ENCODE results near the gene IAH1. TPM values are rescaled to one million over a fixed set of nuclear protein-coding genes. Genes with fewer than 3 reads are reported as not detected.

The IAH1 gene
- total and polyA plus RNA-seq, 4 donors = 44.9 to 76.0 (median 68.4) TPM

DNA sequence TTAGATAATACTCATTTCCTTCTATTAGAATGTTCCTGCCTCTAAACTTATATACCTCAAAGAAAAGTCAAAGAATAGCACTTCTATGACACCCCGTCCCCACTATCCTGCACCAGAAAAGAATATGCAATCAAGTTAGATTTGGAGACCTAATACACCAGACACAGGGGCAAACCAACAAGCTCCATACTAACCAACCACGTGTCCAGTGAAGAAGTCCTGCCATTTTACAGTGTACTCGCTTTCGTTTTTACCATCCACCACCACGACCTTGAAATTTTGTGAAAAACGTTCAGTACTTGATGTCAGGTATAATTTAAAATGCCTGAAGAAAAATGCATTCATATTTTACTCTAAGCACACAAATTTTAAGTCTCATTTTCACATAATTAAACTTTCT, 62.2 kb downstream of the IAH1 start:
- Histone ChIP-seq H3K4me3 (ENCODE audit: low read depth, low read length) (no peak overlapping the region), H3K9me3 (ENCODE audit: control insufficient read depth, insufficient read depth, low read length) (no peaks in the 10 kb centered on the region), H3K36me3 (ENCODE audit: control insufficient read depth, insufficient read depth, low read length) (peaks cover 9% of the 10 kb centered on the region), H3K27ac (ENCODE audit: low read depth, low read length) (no peak overlapping the region), H3K27me3 (ENCODE audit: control insufficient read depth, insufficient read depth, low read length) (no peaks in the 10 kb centered on the region), H3K4me1 (ENCODE audit: control insufficient read depth, insufficient read depth, low read length) (no peaks in the 10 kb centered on the region)
- no peak for DNase-seq (ENCODE audit: low read depth in 4 of 6, low spot score in 6 of 6)
- WGBS (ENCODE audit: insufficient coverage) = 100% methylated on average over 1 of the region's 6 CpGs

DNA sequence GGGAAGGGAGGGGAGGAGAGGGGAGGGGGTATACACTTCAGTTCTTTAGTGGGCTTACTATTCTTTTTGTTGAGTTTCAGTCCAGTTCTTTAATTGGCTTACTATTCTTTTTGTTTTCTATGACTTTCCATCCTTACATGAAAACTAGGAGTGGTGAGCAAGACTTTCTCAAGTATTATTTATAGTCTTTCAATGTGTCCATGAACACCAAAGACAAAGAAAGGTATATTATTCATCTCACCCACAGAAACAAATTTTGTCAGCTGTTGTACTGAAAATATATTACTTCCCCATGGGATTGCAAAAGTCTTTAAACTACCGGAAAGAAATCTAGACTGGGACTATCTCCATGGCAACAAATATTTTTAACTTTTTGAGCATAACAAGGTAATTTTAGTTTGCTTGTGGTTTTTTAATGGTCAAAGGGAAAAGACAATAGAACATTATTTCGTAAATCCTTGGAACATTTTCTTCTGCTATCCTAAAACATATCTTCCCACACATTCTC, 63.7 kb downstream of the IAH1 start:
- Histone ChIP-seq H3K4me1 (ENCODE audit: control insufficient read depth, insufficient read depth, low read length) (no peaks in the 10 kb centered on the region), H3K36me3 (ENCODE audit: control insufficient read depth, insufficient read depth, low read length) (peaks cover 6% of the 10 kb centered on the region), H3K4me3 (ENCODE audit: low read depth, low read length) (no peak overlapping the region), H3K9me3 (ENCODE audit: control insufficient read depth, insufficient read depth, low read length) (no peaks in the 10 kb centered on the region), H3K27ac (ENCODE audit: low read depth, low read length) (no peak overlapping the region), H3K27me3 (ENCODE audit: control insufficient read depth, insufficient read depth, low read length) (no peaks in the 10 kb centered on the region)
- no CpG with 5 or more reads among the region's 2 CpGs for WGBS (ENCODE audit: insufficient coverage)
- DNase-seq (ENCODE audit: low read depth in 4 of 6, low spot score in 6 of 6) = peak in 1 of 6 donors; percentile 13

Other genes starting within 250 kb of the IAH1 start
- 10 to 100 TPM; 52.7 to 56.0 TPM for gene ITGB1BP1, start 51.0 kb upstream of the IAH1 start, total RNA-seq
- 100 to 1,000 TPM; 133 to 148 TPM for gene ITGB1BP1, start 51.0 kb upstream of the IAH1 start, polyA plus RNA-seq (ENCODE audit: insufficient read length in 2 of 2)
- 10 to 100 TPM; 34.9 to 39.2 TPM for gene CPSF3, start 50.9 kb upstream of the IAH1 start, total RNA-seq
- 10 to 100 TPM; 35.0 to 35.2 TPM for gene CPSF3, start 50.9 kb upstream of the IAH1 start, polyA plus RNA-seq (ENCODE audit: insufficient read length in 2 of 2)
- 10 to 100 TPM; 28.7 to 44.0 TPM for gene ADAM17, start 81.3 kb downstream of the IAH1 start, total RNA-seq
- gene ADAM17, start 81.3 kb downstream of the IAH1 start, polyA plus RNA-seq (ENCODE audit: insufficient read length in 2 of 2) = 10 to 100 TPM; 39.2 to 39.6 TPM
- 100 to 1,000 TPM; 232 to 535 TPM for gene YWHAQ, start 156.4 kb downstream of the IAH1 start, total RNA-seq
- 100 to 1,000 TPM; 639 to 799 TPM for gene YWHAQ, start 156.4 kb downstream of the IAH1 start, polyA plus RNA-seq (ENCODE audit: insufficient read length in 2 of 2)

Measured in spinal cord (tissue), 10 donors.